HG03108 (cell line): Measurements from ENCODE around the gene NENF.
"Not testable (repeated sequence)": the region's sequence is repeated elsewhere in the genome, so short reads cannot be mapped to it uniquely, and the experiment has no call there.

ENCODE experiments used
- ATAC-seq: cut with Tn5 transposase; IDR thresholded peaks from one replicate; pipeline ENCODE4 v1.9.1; 2021; ENCODE audit warnings: moderate library complexity; ENCODE audit not compliant: unreplicated experiment

Gene NENF

DNA sequence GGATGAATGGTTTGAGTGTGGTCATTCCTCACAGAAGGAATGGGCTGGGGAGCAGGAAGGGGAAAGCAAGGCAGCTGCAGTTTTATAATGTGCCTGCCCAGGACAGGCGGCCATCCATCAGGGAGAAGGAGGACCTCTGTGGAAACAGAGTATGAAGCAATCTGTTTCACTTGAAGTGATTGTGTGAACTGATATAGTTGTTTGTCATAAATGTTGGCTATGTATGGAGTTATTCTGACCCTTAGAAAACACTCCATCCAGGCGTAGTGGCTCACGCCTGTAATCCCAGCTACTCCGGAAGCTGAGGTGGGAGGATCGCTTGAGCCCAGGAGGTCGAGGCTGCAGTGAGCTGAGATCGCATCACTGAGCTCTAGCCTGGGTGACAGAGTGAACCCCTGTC is 46.5 kb downstream of the NENF start:
- no peak for ATAC-seq

- ATAC-seq, result not testable (repeated sequence)
Measured at GRCh38 chr1:212480711-212481437, 48.2 kb downstream of the NENF start.

DNA sequence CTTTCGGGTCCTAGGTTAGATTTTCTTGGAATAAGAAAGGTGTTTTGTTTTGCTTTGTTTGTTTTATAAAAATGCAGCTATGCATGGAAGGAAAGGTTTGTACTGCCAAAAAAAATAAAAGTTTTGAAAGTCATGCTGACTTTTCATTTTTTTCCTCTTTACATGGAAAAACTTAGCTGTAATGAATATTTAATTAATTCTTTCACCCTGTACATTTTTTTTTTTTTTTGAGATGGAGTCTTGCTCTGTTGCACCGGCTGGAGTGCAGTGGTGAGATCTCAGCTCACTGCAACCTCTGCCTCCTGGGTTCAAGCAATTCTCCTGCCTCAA is 48.7 kb downstream of the NENF start:
- no peak for ATAC-seq

DNA sequence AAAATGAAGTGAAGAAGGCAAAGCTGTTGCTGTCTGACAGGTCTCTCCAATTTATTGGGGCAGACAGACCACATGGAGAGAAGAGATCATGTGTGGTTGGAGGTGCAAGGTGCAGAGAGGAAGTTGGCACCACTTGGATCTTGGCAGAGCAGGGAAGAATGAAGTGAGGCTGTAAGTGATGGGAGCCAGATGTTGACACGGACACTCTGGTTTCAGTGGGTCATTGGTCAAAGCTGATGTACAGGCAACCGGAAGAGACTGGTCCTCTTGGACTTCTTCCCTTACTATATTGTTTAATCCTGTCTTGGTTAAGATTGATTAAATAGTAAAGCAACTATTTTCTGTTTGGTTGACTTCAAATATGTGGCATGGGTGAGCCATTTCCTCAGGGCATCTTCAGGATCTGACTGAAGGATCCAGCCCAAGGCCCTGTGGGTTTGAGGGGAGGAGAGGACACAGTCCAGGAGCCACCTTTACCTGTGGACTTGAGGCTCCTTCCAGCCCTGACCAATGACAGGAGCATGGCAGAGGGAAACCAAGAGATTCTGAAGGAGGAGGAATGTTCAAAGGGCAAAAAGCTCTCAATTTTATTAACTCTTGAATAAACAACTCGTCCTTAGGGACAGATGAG is 49.4 kb downstream of the NENF start:
- ATAC-seq, result no peak

DNA sequence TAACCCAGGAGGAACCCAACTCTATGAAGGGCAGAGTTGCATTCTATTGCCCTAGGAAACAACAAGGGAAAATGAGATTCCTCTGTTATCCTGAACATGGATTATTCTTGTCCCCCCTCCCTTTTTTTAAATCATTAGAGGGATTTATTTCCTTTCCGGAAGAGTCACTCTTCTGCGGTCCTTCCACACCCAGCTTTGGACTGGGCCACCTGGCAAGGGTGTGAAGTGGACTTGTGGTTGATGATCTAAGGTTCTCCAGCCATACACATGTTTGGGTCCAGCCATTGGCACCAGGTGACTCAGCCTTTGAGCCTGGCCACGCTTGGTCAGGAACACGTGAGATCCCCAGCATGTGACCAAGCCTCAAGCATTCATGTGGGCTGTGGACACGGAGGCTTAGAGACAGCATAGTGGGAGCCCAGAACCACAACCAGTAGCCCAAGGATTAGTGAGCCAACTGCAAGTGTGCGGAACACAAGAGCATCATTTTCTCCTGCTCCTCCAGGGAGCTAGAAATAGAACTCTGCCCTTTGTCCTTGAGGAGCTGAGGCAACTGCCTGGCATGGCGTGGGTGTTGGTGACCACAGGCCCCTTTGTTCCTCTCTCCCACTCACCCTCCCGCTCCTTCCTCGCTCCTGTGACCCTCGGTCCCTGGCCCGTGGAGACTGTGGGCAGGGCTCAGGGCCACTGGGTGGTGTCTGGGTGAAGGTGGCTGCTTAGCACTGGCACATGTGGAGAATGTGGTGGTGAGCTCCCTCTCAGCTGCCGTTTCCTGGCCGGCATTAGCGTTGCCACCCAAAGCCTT is 50.1 kb downstream of the NENF start:
- ATAC-seq, result no peak

DNA sequence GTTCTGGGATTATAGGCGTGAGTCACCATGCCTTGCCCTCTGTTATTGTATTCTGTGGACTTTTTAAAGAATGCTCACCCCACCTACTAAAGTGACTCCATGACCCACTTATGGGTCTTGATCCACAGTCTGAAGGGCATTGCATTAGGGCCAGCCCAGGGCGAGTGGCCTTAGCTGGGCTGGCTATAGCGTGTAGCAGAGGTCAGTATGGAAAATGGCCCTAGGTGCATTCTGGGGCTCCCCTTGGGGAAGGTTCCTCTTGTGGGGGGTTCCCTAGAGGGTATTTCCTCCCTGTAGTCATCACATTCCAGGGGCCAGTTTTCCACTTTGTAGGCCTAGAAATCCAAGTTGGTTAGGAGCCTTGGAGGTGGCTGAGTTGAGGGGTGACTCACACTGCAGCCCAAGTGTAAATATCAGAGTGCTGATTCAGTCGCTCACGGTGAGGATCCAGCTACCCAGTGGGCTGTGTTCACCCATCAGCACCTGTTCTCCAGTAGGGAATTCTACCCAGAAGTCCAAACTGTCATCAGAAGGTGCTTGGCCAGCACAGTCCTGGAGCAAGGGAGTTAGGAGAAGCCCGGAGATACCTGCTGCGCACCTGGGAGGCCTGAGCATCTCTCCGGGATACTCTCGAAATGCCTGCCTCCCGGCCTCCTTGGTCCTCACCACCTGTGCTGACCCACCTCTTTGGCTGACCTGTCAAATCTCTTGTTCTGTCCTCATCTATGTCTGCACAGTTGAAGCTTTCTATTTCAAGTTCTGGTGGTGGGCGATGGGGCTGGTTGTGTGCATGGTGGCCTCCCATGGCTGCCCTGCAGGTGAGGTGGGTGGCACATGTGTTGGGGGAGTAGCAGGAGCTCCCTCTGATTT is 52.2 kb downstream of the NENF start:
- no peak for ATAC-seq

GRCh38 chr1:212485571-212485912 is 52.8 kb downstream of the NENF start:
- ATAC-seq, result no peak

- no peak for ATAC-seq
Measured at GRCh38 chr1:212485913-212486618, 53.3 kb downstream of the NENF start.

DNA sequence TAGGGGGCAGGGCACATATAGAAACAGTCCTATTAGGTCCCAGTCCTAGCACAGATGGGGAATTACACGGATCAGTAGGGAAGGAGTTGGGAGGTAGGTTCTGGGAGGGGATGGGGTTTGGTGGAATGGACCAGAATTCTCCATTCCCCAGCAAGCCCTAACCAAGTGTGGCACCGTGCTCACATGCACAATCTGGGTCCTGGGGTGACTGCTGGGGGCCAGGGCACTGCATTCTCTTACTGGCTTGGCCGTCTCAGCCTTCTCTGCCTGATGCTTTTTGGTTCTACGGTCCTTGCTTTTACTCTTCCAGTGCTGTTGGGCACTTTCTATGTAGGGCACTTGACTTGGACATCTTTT is 53.9 kb downstream of the NENF start:
- no peak for ATAC-seq

GRCh38 chr1:212487286-212487685 is 54.6 kb downstream of the NENF start:
- ATAC-seq, result no peak

GRCh38 chr1:212487774-212488435 is 55.2 kb downstream of the NENF start:
- ATAC-seq, result no peak

DNA sequence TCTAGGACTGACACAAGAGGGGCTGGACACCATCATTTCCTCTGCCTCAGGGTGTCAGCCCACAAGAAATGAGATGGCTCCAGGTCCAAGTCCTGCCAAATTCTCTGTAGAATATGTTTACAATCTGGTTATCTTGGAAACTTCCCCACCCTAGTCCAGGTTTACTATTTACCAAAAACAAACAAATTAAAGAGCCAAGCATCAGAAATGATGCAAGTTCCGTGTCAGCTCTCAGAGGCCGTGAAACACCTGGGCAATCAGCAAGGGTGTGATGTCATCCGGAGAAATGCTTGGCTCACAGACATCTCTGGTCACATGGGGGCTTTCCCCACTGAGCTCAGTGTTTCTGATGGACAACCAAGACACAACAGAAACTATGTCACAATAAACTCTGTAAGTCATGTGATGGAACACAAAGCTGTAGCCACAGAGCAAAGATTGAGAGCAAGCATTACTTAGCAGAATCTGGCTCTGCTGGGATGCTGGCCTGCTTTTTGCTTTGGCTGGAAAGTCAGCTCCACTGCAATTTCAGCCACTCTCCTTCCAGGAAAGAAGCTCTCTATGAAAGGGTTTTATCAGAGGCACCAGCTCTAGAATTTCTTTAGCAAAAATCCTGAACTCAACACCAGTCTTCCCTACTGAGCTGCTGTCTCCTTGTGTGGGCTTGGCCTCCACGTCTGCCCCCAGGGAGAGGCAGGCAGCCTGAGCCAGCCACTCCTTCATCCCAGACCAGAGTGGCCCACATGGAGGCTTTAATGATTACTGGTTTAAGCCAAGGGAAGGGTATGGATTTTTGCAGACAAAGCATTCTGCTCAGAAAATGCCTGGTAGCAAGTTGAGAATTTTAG is 55.9 kb downstream of the NENF start:
- ATAC-seq, result no peak

DNA sequence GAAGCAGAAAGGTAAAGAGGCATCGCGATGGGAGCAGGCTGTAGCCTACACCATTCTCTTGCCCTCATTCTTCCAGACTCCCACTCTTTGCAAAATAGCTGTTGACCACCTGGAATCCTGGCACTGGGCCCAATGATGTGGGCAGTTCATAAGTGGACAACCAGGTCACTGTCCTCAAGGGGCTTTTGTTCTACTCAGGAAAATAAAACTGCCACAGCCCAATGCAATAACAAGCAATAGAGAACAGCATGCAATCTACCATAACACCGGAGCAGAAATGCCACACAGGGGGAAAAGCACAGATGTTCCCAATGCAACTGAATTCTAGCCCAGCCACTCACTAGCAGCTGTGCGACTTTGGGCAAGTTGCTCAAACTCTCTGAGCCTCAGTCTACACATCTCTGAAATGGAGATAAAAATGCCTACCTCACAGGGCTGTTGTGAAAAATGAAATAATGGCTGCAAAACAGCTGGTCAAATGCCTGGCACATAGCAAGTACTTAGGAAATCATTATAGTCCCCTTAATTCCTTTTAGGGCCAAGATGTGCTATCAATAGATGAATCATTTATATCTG is 56.7 kb downstream of the NENF start:
- no peak for ATAC-seq

DNA sequence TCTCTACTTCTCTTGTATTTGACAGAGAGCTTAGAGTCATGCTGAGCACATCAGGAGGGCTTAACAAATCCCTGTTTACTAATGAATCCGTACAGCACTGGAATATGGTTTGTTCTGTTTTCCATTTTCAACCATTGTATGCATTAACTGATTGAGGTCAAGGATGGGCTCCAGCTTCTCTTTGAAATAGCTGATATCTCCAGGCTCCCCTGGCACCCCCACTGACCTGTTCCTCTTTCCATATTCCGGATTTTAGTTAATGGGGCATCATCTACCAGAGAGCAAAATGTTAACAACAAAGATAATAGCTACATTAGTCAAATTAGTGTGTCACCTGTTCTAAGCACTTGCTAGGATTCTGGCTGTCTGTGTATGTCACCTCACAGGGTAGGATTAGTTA is 57.6 kb downstream of the NENF start:
- ATAC-seq, result no peak

DNA sequence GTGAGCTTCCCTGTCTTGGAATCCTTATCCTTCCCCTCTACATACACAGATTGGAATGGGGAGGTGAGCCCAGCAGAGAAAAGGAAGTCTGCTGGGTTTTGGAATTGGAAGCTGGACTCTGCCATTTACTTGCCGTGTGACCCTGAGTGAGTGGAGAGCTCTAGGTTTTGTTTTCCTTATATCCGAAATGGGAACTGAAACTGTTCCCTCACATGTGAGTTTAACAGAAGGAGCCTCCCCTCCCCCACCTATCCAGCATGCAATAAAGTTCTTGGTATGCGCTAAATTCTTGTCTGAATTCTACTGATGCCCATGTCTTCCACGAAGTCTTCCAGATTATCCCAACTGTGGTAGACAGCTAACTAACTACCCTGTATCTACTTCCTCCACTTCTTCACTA is 58.7 kb downstream of the NENF start:
- ATAC-seq, result no peak
